K562 (cell line): ENCODE data around the gene PATJ. TPM values are rescaled to one million over a fixed set of nuclear protein-coding genes. Genes with fewer than 3 reads are reported as not detected.

Experiments
- ATAC-seq: fragments of 200-7000 bp; cut with Tn5 transposase; 3 replicates; pipeline ENCODE4 v1.9.1; 2020; ENCODE audit warnings: moderate library complexity
- BruUV-seq: library from RNA; stranded (reverse); fragments of 400-500 nt; replicated peaks from 2 replicates; lab custom pipeline; 2021; lab: Mats Ljungman, UMichigan
- CTCF ChIA-PET: fragments of 300-600 bp; formaldehyde crosslinking; extraction: SDS; loops from one replicate; lab custom pipeline; 2021; ENCODE audit warnings: low intra/inter-chr PET ratio; lab: Yijun Ruan, JAX
- POLR2A ChIA-PET: fragments of 300-600, 350-650 bp; sonication (Branson Sonifier 250); formaldehyde crosslinking; extraction: SDS; loops from one replicate; lab custom pipeline; 2021; ENCODE audit warnings: antibody characterized with exemption, inconsistent platforms; lab: Yijun Ruan, JAX
- DNase-seq, 4 experiments: peaks; one replicate each; pipeline versions ENCODE4 v3.0.0 to v3.0.0-alpha.2; 2011 to 2018; ENCODE audit warnings: low spot score in 3 of 4, mixed read lengths in 3 of 4; ENCODE audit errors: extremely low read depth in 1 of 4
- FAIRE-seq: peaks from 2 replicates; lab custom pipeline; 2011; peaks lifted over from hg19 to GRCh38; lab: Jason Lieb, UNC
- H2AFZ ChIP-seq: 2 replicates; pipeline ENCODE4 v1.6.0; 2011; ENCODE audit warnings: low read depth, low read length, control low read depth, inconsistent platforms
- H3K27ac ChIP-seq: fragments of 200-600 bp; 3 replicates; pipeline ENCODE4 v1.8.0; 2011; ENCODE audit warnings: low read depth, mild to moderate bottlenecking, control low read depth, inconsistent platforms, low read length, moderate library complexity, mixed read lengths; ENCODE audit errors: extremely low read depth
- H3K27me3 ChIP-seq, 2 experiments: fragments of 300-600 bp in 1 of 2; 2 replicates in 1 of 2; 3 replicates in 1 of 2; pipeline versions ENCODE4 v1.6.0 to v1.8.0; 2011; ENCODE audit warnings: inconsistent platforms in 2 of 2, low read length in 2 of 2, mild to moderate bottlenecking in 1 of 2, mixed read lengths in 1 of 2, moderate library complexity in 1 of 2; ENCODE audit not compliant: control insufficient read depth in 2 of 2, insufficient read depth in 2 of 2
- H3K36me3 ChIP-seq: fragments of 300-600 bp; 3 replicates; pipeline ENCODE4 v1.8.0; 2011; ENCODE audit warnings: mild to moderate bottlenecking, low read length, inconsistent platforms; ENCODE audit not compliant: control insufficient read depth, insufficient read depth
- H3K4me1 ChIP-seq, 2 experiments: fragments of 200-600 bp in 1 of 2; replicated peaks in 1 of 2; 2 replicates in 1 of 2; 3 replicates in 1 of 2; pipeline versions ENCODE4 v1.5.1 to v1.8.0; 2011; ENCODE audit warnings: inconsistent platforms in 2 of 2, low read length in 2 of 2, mild to moderate bottlenecking in 1 of 2, mixed read lengths in 1 of 2, moderate library complexity in 1 of 2; ENCODE audit not compliant: control insufficient read depth in 2 of 2, insufficient read depth in 2 of 2
- H3K4me2 ChIP-seq: 2 replicates; pipeline ENCODE4 v1.6.1; 2011; ENCODE audit warnings: low read length, control low read depth, inconsistent platforms, mixed read lengths; ENCODE audit not compliant: insufficient read depth
- H3K4me3 ChIP-seq: fragments of 200-600 bp; sonication (generic), shearing (Covaris generic); 2 replicates; pipeline ENCODE4 v1.5.1; 2016; ENCODE audit warnings: control low read depth, inconsistent platforms
- H3K79me2 ChIP-seq: fragments of 200-600 bp; 3 replicates; pipeline ENCODE4 v1.8.0; 2011; ENCODE audit warnings: low read length, inconsistent platforms; ENCODE audit not compliant: control insufficient read depth, insufficient read depth
- H3K9ac ChIP-seq, 2 experiments: 2 replicates each; pipeline versions ENCODE4 v1.6.0 to v1.6.1; 2011; ENCODE audit warnings: low read depth in 2 of 2, low read length in 2 of 2, control low read depth in 1 of 2, inconsistent platforms in 1 of 2, mild to moderate bottlenecking in 1 of 2, mixed read lengths in 1 of 2; ENCODE audit not compliant: insufficient read depth in 1 of 2
- H3K9me1 ChIP-seq: one replicate; pipeline ENCODE4 v1.6.0; 2011; ENCODE audit warnings: inconsistent platforms, mild to moderate bottlenecking, low read length, moderate library complexity; ENCODE audit not compliant: control insufficient read depth, insufficient read depth
- H3K9me3 ChIP-seq: replicated peaks from 2 replicates; pipeline ENCODE4 v1.5.1; 2011; ENCODE audit warnings: low read depth, low read length, inconsistent platforms; ENCODE audit not compliant: control insufficient read depth, insufficient read depth
- H4K20me1 ChIP-seq: replicated peaks from 2 replicates; pipeline ENCODE4 v1.6.1; 2011; ENCODE audit warnings: low read length, inconsistent platforms, mixed read lengths; ENCODE audit not compliant: control insufficient read depth, insufficient read depth
- ARID1B ChIP-seq: fragments of 450-650 bp; IDR thresholded peaks from 2 replicates; pipeline ENCODE4 v1.6.1; 2016; ENCODE audit warnings: antibody characterized with exemption, mild to moderate bottlenecking, inconsistent platforms
- BCOR ChIP-seq: fragments of 450-650 bp; IDR thresholded peaks from 2 replicates; pipeline ENCODE4 v1.6.1; 2016
- CREM ChIP-seq: IDR thresholded peaks from 2 replicates; pipeline ENCODE4 v1.6.1; 2014; ENCODE audit warnings: antibody characterized with exemption, low read depth
- ELF4 ChIP-seq: fragments of 450-650 bp; formaldehyde crosslinking; IDR thresholded peaks from 2 replicates; pipeline ENCODE4 v1.4.0; 2022; ENCODE audit warnings: missing genetic modification characterization
- HDAC2 ChIP-seq: fragments of 450-650 bp; IDR thresholded peaks from 2 replicates; pipeline ENCODE4 v1.6.1; 2016; ENCODE audit warnings: mild to moderate bottlenecking
- POLR3A ChIP-seq: IDR thresholded peaks from 2 replicates; pipeline ENCODE4 v1.6.1; 2011; ENCODE audit warnings: borderline replicate concordance, mild to moderate bottlenecking, moderate library complexity; ENCODE audit not compliant: insufficient read length, insufficient read depth; ENCODE audit errors: extremely low read depth
- SIX5 ChIP-seq, 2 experiments: IDR thresholded peaks; 2 replicates each; pipeline ENCODE4 v1.6.1; 2011; ENCODE audit warnings: low read length in 2 of 2, borderline replicate concordance in 1 of 2, low read depth in 1 of 2, mild to moderate bottlenecking in 1 of 2, moderate library complexity in 1 of 2; ENCODE audit not compliant: insufficient read depth in 1 of 2
- SLC30A9 ChIP-seq: fragments of 250-450 bp; sonication (Bioruptor Pico); IDR thresholded peaks from 2 replicates; pipeline ENCODE4 v1.8.0; 2022; ENCODE audit warnings: mild to moderate bottlenecking, moderate library complexity
- YBX1 ChIP-seq: fragments of 450-650 bp; IDR thresholded peaks from 2 replicates; pipeline ENCODE4 v1.7.1; 2016; ENCODE audit warnings: mild to moderate bottlenecking
- ZNF639 ChIP-seq, 2 experiments: fragments of 200-800 bp in 1 of 2; sonication (Bioruptor generic) in 1 of 2; sonication (generic) in 1 of 2; formaldehyde crosslinking in 1 of 2; IDR thresholded peaks in 1 of 2; conservative IDR thresholded peaks in 1 of 2; 2 replicates each; pipeline versions ENCODE4 v1.5.0 to v1.6.1; 2016 to 2020; ENCODE audit warnings: missing compliant biosample characterization in 1 of 2, missing genetic modification characterization in 1 of 2, missing genetic modification reagents in 1 of 2
- WGBS: fragments of 100-300 bp; shearing (Covaris generic); methylation state at CpG from one replicate; pipeline ENCODE4 v1.1.6; 2016; ENCODE audit warnings: low coverage, mixed read lengths; ENCODE audit not compliant: insufficient coverage; ENCODE audit errors: missing lambda C conversion rate; 5-methylcytosine and 5-hydroxymethylcytosine counted together
- in situ Hi-C: fragments of 300-500 bp; cut with MboI; formaldehyde crosslinking; loops from 4 replicates; pipeline ENCODE4 v1.15.0; 2018; ENCODE audit warnings: inconsistent platforms, mixed read lengths
- intact Hi-C: fragments of 100-400 bp; cut with micrococcal nuclease; formaldehyde crosslinking; loops from 2 replicates; pipeline ENCODE4 v1.14.2; 2022
- polyA plus RNA-seq, 8 experiments: library from polyadenylated mRNA; depleted of rRNA in 4 of 8; stranded (reverse) in 5 of 8; unstranded in 3 of 8; fragments of >200 nt; fragmentation: Nextera tagmentation in 2 of 8; fragmentation: Illumina TruSeq in 1 of 8; extraction: Ambion mirVana in 2 of 8; extraction: Trizol in 1 of 8; gene quantifications; 2 replicates each; pipeline versions ENCODE4 v1.2.1 to v1.2.3, GENCODE V29; 2011 to 2014; ENCODE audit warnings: inconsistent platforms in 1 of 8, missing spikeins in 1 of 8
- total RNA-seq, 7 experiments: library from RNA; depleted of rRNA in 6 of 7; stranded (reverse); fragments of >200 nt in 6 of 7; fragmentation: Illumina TruSeq in 2 of 7; extraction: Trizol in 2 of 7; gene quantifications; 2 replicates each; pipeline versions ENCODE4 v1.2.1 to v1.2.3, GENCODE V29; 2011 to 2021; ENCODE audit warnings: low replicate concordance in 1 of 7
- TF ChIP-seq, protein P1 (sequence below): fragments of 250-450 bp; sonication (Bioruptor Pico); IDR thresholded peaks from 2 replicates; pipeline ENCODE4 v1.8.0; 2022; ENCODE audit warnings: inconsistent platforms, mild to moderate bottlenecking, moderate library complexity, borderline replicate concordance
- TF ChIP-seq, protein P2 (sequence below): fragments of 450-650 bp; IDR thresholded peaks from 2 replicates; pipeline ENCODE4 v1.6.1; 2016; ENCODE audit warnings: missing biosample characterization, missing genetic modification characterization
- TF ChIP-seq, protein P3 (sequence below): fragments of 250-450 bp; sonication (Bioruptor Pico); IDR thresholded peaks from 2 replicates; pipeline ENCODE4 v1.4.0; 2020; ENCODE audit warnings: mild to moderate bottlenecking, moderate library complexity

PATJ gene
- total and polyA plus RNA-seq, 9 of the 15 experiments (the other 6 are each of a cell fraction or from before 2014, with no cell fraction given): 0.22 TPM; not detected in 8

- FAIRE-seq: no peak
- TF ChIP-seq YBX1 (no peak), POLR3A (no peak), ARID1B (no peak), SLC30A9 (CRISPR knock-in tag) (no peak), SIX5 (IDR thresholded peaks at IDR 0.05; ENCODE audit: borderline replicate concordance in 1 of 2, insufficient read depth in 1 of 2, low read depth in 1 of 2, low read length in 2 of 2) (no peak), ZNF639 (CRISPR knock-in tag; conservative IDR thresholded peaks at IDR 0.05 in 1 of 2, IDR thresholded peaks at IDR 0.05 in 1 of 2) (no peak), HDAC2 (no peak), ELF4 (no peak), CREM (no peak), BCOR (no peak)
- TF ChIP-seq, protein P1, sequence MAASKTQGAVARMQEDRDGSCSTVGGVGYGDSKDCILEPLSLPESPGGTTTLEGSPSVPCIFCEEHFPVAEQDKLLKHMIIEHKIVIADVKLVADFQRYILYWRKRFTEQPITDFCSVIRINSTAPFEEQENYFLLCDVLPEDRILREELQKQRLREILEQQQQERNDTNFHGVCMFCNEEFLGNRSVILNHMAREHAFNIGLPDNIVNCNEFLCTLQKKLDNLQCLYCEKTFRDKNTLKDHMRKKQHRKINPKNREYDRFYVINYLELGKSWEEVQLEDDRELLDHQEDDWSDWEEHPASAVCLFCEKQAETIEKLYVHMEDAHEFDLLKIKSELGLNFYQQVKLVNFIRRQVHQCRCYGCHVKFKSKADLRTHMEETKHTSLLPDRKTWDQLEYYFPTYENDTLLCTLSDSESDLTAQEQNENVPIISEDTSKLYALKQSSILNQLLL: no peak
- TF ChIP-seq, protein P2, sequence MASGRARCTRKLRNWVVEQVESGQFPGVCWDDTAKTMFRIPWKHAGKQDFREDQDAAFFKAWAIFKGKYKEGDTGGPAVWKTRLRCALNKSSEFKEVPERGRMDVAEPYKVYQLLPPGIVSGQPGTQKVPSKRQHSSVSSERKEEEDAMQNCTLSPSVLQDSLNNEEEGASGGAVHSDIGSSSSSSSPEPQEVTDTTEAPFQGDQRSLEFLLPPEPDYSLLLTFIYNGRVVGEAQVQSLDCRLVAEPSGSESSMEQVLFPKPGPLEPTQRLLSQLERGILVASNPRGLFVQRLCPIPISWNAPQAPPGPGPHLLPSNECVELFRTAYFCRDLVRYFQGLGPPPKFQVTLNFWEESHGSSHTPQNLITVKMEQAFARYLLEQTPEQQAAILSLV (tag): no peak
- TF ChIP-seq, protein P3, sequence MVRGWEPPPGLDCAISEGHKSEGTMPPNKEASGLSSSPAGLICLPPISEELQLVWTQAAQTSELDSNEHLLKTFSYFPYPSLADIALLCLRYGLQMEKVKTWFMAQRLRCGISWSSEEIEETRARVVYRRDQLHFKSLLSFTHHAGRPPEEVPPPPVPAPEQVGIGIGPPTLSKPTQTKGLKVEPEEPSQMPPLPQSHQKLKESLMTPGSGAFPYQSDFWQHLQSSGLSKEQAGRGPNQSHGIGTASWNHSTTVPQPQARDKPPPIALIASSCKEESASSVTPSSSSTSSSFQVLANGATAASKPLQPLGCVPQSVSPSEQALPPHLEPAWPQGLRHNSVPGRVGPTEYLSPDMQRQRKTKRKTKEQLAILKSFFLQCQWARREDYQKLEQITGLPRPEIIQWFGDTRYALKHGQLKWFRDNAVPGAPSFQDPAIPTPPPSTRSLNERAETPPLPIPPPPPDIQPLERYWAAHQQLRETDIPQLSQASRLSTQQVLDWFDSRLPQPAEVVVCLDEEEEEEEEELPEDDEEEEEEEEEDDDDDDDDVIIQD (CRISPR knock-in tag): no peak
Observed at GRCh38 chr1:61981870-61982660, 239.8 kb downstream of the PATJ start.

More at GRCh38 chr1:61981870-61982660, 239.8 kb downstream of the PATJ start:
- Histone ChIP-seq H3K27me3 (peaks cover 3 to 4% of the 10 kb centered on the region in 2 experiments; a peak in 2 of 5 replicates), H2AFZ (no peak overlapping the region), H3K9me1 (no peaks in the 10 kb centered on the region), H3K79me2 (no peaks in the 10 kb centered on the region), H3K4me2 (no peak overlapping the region), H3K9ac (no peak overlapping the region), H3K36me3 (no peaks in the 10 kb centered on the region), H3K4me3 (no peak overlapping the region), H4K20me1 (no peaks in the 10 kb centered on the region), H3K9me3 (no peaks in the 10 kb centered on the region), H3K27ac (no peak overlapping the region), H3K4me1 (no peaks in the 10 kb centered on the region)
- 40% methylated on average over 7 of the region's 7 CpGs for WGBS
- CTCF ChIA-PET: interaction anchor here (0.6 kb wide), 1 partner anchor 149 kb away, joined by 3 read pairs; no protein-coding TSS in a partner anchor
- in situ Hi-C loops (no loop called here), intact Hi-C loops (no loop called here)
- POLR2A ChIA-PET: interaction anchor here (0.7 kb wide), 1 partner anchor 11 kb away, joined by 3 read pairs; no protein-coding TSS in a partner anchor
- ATAC-seq (no peak), DNase-seq (no peak)
- no TSS peak for BruUV-seq
